HepG2 (cell line): ENCODE results near the gene TACC2. TPM values are rescaled to one million over a fixed set of nuclear protein-coding genes. Genes with fewer than 3 reads are reported as not detected.

Experiments used
- AHR ChIP-seq: IDR thresholded peaks from 2 replicates; pipeline ENCODE4 v1.6.1; 2018; ENCODE audit warnings: missing genetic modification reagents, missing compliant biosample characterization
- CSRNP2 ChIP-seq: sonication (generic); formaldehyde crosslinking; conservative IDR thresholded peaks from 2 replicates; pipeline ENCODE4 v1.8.0; 2022; ENCODE audit warnings: low read depth, missing genetic modification reagents
- ETV5 ChIP-seq: IDR thresholded peaks from 2 replicates; pipeline ENCODE4 v1.6.1; 2018; ENCODE audit warnings: missing biosample characterization, missing genetic modification reagents, inconsistent platforms, borderline replicate concordance
- GPBP1L1 ChIP-seq: sonication (generic); formaldehyde crosslinking; IDR thresholded peaks from 2 replicates; pipeline ENCODE4 v1.5.0; 2020; ENCODE audit warnings: mild to moderate bottlenecking, missing genetic modification reagents
- HBP1 ChIP-seq: IDR thresholded peaks from 2 replicates; pipeline ENCODE4 v1.6.1; 2016; ENCODE audit warnings: low read depth, control low read depth
- HES4 ChIP-seq: sonication (generic); formaldehyde crosslinking; IDR thresholded peaks from 2 replicates; pipeline ENCODE4 v1.9.0; 2021; ENCODE audit warnings: mild to moderate bottlenecking, missing genetic modification reagents, borderline replicate concordance
- IKZF4 ChIP-seq: sonication (generic); formaldehyde crosslinking; IDR thresholded peaks from 2 replicates; pipeline ENCODE4 v1.5.1; 2020; ENCODE audit warnings: borderline replicate concordance, mild to moderate bottlenecking, low read depth, missing genetic modification reagents; ENCODE audit errors: not compliant biosample characterization
- MTERF4 ChIP-seq: sonication (generic); formaldehyde crosslinking; IDR thresholded peaks from 2 replicates; pipeline ENCODE4 v1.8.0; 2023; ENCODE audit warnings: mild to moderate bottlenecking, missing genetic modification reagents
- THAP8 ChIP-seq: sonication (generic); formaldehyde crosslinking; IDR thresholded peaks from 2 replicates; pipeline ENCODE4 v1.5.1; 2020; ENCODE audit warnings: missing genetic modification reagents, mild to moderate bottlenecking, borderline replicate concordance
- TOPORS ChIP-seq: sonication (generic); formaldehyde crosslinking; IDR thresholded peaks from 2 replicates; pipeline ENCODE4 v1.8.0; 2023; ENCODE audit warnings: mild to moderate bottlenecking, missing genetic modification reagents
- USF2 ChIP-seq, 2 experiments: sonication (generic) in 1 of 2; formaldehyde crosslinking in 1 of 2; IDR thresholded peaks; 2 replicates each; pipeline versions ENCODE4 v1.5.1 to v1.6.1; 2011 to 2020; ENCODE audit warnings: borderline replicate concordance in 1 of 2, low read depth in 1 of 2, low read length in 1 of 2, mild to moderate bottlenecking in 1 of 2, missing genetic modification reagents in 1 of 2, moderate library complexity in 1 of 2
- ZFP41 ChIP-seq: sonication (generic); formaldehyde crosslinking; IDR thresholded peaks from 2 replicates; pipeline ENCODE4 v1.4.0; 2020; ENCODE audit warnings: mild to moderate bottlenecking, missing genetic modification reagents, borderline replicate concordance
- ZMYM2 ChIP-seq: sonication (generic); formaldehyde crosslinking; IDR thresholded peaks from 2 replicates; pipeline ENCODE4 v1.8.0; 2022; ENCODE audit warnings: mild to moderate bottlenecking, missing genetic modification reagents
- ZMYM4 ChIP-seq: sonication (generic); formaldehyde crosslinking; IDR thresholded peaks from 2 replicates; pipeline ENCODE4 v1.8.1; 2023; ENCODE audit warnings: mild to moderate bottlenecking, missing genetic modification reagents
- ZNF235 ChIP-seq: sonication (generic); formaldehyde crosslinking; IDR thresholded peaks from 2 replicates; pipeline ENCODE4 v1.8.1; 2023; ENCODE audit warnings: mild to moderate bottlenecking, missing genetic modification reagents, borderline replicate concordance
- ZNF546 ChIP-seq: sonication (generic); formaldehyde crosslinking; conservative IDR thresholded peaks from 2 replicates; pipeline ENCODE4 v1.8.1; 2023; ENCODE audit warnings: mild to moderate bottlenecking, missing genetic modification reagents
- ZNF746 ChIP-seq: sonication (generic); formaldehyde crosslinking; IDR thresholded peaks from 2 replicates; pipeline ENCODE4 v1.8.0; 2022; ENCODE audit warnings: mild to moderate bottlenecking, missing genetic modification reagents
- ZNF775 ChIP-seq: sonication (generic); formaldehyde crosslinking; IDR thresholded peaks from 2 replicates; pipeline ENCODE4 v1.4.0; 2020; ENCODE audit warnings: missing genetic modification reagents, mild to moderate bottlenecking, moderate library complexity, borderline replicate concordance
- ZSCAN22 ChIP-seq: sonication (generic); formaldehyde crosslinking; IDR thresholded peaks from 2 replicates; pipeline ENCODE4 v1.4.0; 2020; ENCODE audit warnings: mild to moderate bottlenecking, missing genetic modification reagents
- polyA plus RNA-seq, 8 experiments: library from polyadenylated mRNA; depleted of rRNA in 3 of 8; stranded (reverse) in 7 of 8; unstranded in 1 of 8; fragments of >200 nt; fragmentation: Illumina TruSeq in 4 of 8; extraction: Trizol in 4 of 8; gene quantifications; 2 replicates each; pipeline versions ENCODE4 v1.2.1 to v1.2.3, GENCODE V29; 2011 to 2016; ENCODE audit warnings: low read depth in 4 of 8, missing spikeins in 1 of 8, mixed read lengths in 1 of 8; ENCODE audit not compliant: insufficient read depth in 1 of 8
- total RNA-seq, 5 experiments: library from RNA; depleted of rRNA; stranded (reverse); fragments of >200 nt; fragmentation: Illumina TruSeq; extraction: Trizol; gene quantifications; 2 replicates each; pipeline ENCODE4 v1.2.3, GENCODE V29; 2016; ENCODE audit warnings: low read depth in 1 of 5

TACC2 gene
- total and polyA plus RNA-seq, 2 of the 13 experiments (the other 11 are each of a cell fraction or from before 2014, with no cell fraction given): 11.8 to 16.0 TPM

GRCh38 chr10:121974535-121975294 lies 14.2 kb upstream of the TACC2 start, which contains the start of gene NSMCE4A (continued):
- TF ChIP-seq ZNF235 (CRISPR knock-in tag) (no peak), ZMYM2 (CRISPR knock-in tag) (no peak), ZSCAN22 (CRISPR knock-in tag) (no peak), GPBP1L1 (CRISPR knock-in tag) (no peak), MTERF4 (CRISPR knock-in tag) (no peak), ZFP41 (CRISPR knock-in tag) (no peak), TOPORS (peak; percentile 32; the same call in 1 of the 2 replicates), ZMYM4 (CRISPR knock-in tag) (peak; percentile 97), CSRNP2 (CRISPR knock-in tag) (0 out of 2 replicates have a peak, but pooled peaks have one; percentile 75), THAP8 (CRISPR knock-in tag) (no peak), ZNF775 (CRISPR knock-in tag) (no peak), ZNF746 (CRISPR knock-in tag) (no peak), IKZF4 (no peak), AHR (CRISPR knock-in tag) (no peak), HBP1 (CRISPR knock-in tag) (peak; percentile 78; the same call in 1 of the 2 replicates), USF2 (IDR thresholded peaks at IDR 0.05; ENCODE audit: low read depth, low read length) (no peak), USF2 (CRISPR knock-in tag; IDR thresholded peaks at IDR 0.05; ENCODE audit: borderline replicate concordance) (no peak), ETV5 (CRISPR knock-in tag) (peak; percentile 8; the same call in 1 of the 2 replicates), ZNF546 (CRISPR knock-in tag) (0 out of 2 replicates have a peak, but pooled peaks have one; percentile 38), HES4 (CRISPR knock-in tag) (peak; percentile 52; the same call in 1 of the 2 replicates)
